A172 (cell line): ENCODE measurements around the gene PTPN2. TPM values are rescaled to one million over a fixed set of nuclear protein-coding genes. Genes with fewer than 3 reads are reported as not detected.

ENCODE experiments used
- DNase-seq: peaks from one replicate; pipeline ENCODE4 v3.0.0-alpha.2; 2015; ENCODE audit warnings: low spot score
- total RNA-seq: library from RNA; depleted of rRNA; stranded (reverse); fragments of >200 nt; shearing (Covaris generic); gene quantifications from 2 replicates; pipeline ENCODE4 v1.2.3, GENCODE V29; 2014

PTPN2 gene
- total RNA-seq, 1 experiment from 2014 or later, result 41.1 TPM

GRCh38 chr18:12857991-12858544 is 26.0 kb downstream of the PTPN2 start:
- DNase-seq, result no peak

DNA sequence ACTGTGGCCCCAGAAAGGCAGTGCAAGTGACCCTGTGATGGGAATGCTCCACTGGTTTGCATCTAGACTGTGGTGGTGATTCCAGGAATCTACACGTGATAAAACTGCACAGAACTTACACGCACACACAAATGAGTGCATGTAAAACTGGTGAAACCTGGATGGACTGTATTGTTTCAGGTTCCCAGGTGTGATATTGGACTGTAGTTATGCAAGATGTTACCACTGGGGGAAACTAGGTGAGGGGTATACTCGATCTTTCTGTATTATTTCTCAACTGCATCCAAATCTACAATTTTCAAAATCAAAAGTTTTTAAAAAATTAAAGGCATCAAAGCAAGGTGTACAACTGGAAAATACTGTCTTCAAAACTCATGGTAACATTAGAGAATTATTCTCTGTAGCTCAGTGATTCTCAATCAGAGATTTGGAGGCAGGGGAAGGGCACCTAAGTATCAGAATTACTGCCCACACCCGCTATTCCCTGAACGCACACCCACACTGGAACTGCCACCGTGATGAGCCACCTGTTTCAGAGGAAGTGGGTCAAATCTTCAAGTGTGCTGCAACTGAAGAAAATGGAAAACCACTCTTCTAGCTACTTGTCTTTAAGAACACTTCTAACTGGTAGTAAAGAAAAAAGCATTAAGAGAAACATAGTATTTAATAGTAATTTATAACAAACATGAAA is 26.7 kb downstream of the PTPN2 start:
- DNase-seq, result no peak

GRCh38 chr18:12855916-12856315 is 28.1 kb downstream of the PTPN2 start:
- no peak for DNase-seq

DNA sequence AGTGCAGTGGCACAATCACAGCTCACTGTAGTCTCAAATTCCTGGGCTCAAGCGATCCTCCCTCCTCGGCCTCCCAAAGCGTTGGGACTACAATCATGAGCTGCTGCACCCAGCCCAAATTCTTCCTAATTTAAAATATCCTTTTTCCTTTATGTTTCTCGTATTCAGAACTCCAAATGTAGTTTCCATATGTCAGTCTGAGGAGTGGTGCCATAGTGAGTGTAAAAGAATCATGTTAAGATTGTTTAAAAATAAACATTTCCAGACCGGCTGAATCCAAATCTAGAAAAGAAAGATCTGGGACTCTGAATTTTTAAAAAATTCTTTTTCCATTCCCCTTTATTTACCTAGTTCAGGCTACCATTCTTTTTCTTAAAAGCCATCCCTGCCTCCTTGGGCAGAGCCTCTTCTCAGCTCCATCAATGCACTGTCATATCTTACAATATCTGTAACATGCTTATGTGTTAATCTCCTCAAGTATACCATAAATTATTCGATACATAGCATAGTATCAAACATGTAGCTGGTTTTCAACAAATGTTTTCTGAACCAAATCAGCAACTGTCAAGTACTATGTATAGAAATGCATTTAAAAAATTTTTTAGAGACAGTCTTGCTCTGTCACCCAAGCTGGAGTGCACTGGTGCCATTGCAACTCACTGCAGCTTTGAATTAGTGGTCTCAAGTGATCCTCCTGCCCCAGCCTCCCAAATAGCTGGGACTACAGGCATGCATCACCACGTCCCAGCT is 31.3 kb downstream of the PTPN2 start:
- no peak for DNase-seq

DNA sequence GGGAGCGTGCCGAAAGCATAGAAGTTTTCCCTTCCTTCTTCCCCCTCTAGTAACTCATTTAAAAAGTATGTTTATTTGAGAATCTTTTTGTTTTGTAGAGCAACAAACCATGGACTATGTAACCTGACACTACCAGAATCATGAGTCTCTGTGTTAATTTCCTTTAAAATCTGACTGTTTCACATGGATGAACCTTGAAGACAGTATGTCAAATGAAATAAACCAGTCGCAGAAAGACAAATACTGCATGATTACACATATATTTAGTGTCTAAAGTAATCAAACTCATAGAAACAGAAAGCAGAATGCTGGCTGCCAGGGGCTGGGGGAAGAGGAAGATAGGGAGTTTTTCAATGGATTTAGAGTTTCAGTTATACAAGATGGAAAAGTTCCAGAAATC is 32.3 kb downstream of the PTPN2 start:
- no peak for DNase-seq

DNA sequence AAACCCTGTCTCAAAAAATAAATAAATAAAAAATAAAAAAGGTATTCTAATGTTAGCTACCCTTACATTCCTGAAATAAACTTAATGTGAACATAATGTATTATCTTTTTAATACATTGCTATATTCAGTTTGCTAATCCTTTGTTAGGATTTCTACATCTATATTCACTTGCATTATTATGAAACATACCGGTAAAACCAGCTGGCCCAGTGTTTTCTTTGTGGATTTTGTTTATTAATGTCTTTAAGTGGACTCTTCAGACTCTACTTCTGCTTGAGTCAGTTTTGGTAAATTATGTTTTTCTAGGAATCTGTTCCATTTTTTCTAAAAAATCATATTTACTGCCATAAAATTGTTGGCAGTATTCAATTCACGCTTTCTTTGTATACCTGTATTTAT is 34.5 kb downstream of the PTPN2 start:
- no peak for DNase-seq

DNA sequence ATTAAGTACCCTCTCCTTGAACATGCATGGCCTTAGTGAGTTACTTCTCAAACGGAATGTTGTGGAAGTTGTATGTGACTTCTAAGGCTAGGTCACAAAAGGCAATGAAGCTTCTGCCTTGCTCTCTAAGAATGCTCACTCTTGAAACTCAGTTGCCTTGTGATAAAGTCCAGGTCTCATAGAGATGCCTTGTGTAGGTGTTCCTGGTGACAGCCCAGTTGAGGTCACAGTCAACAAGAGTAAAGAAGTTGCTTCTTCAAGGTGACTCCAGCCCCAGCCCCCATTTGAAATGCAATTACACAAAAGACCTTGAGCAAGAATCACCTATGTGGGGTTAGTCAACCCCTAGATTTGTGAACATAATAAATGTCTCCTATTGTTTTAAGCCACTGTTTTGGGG is 35.6 kb downstream of the PTPN2 start:
- DNase-seq, result no peak

DNA sequence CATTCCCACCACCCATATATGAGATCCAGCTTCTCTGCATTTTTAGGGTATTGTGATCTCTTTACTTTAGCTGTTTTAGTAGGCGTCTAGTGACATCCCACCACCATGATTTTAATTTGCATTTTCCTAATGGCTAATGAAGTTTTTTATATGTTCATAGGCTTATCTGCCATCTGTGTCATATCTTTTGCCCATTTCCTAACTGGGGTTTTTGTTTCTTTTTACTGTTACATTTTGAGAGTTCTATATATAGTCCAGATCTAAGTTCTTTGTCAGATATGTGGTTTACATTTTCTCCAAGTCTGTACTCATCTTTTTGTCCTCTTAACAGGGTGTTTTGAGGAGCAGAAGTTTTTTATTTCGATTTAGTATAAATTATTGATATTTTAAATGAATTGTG is 39.6 kb downstream of the PTPN2 start:
- DNase-seq, result no peak

GRCh38 chr18:12843420-12844350 is 40.4 kb downstream of the PTPN2 start:
- DNase-seq, result no peak

GRCh38 chr18:12842459-12843380 is 41.3 kb downstream of the PTPN2 start:
- no peak for DNase-seq

- no peak for DNase-seq
Measured at GRCh38 chr18:12841070-12841469, 43.0 kb downstream of the PTPN2 start.

- no peak for DNase-seq
Measured at GRCh38 chr18:12840382-12840781, 43.7 kb downstream of the PTPN2 start.

- DNase-seq, result no peak
Measured at GRCh38 chr18:12839526-12840196, 44.4 kb downstream of the PTPN2 start.

- DNase-seq, result no peak
Measured at GRCh38 chr18:12839057-12839525, 44.9 kb downstream of the PTPN2 start.

DNA sequence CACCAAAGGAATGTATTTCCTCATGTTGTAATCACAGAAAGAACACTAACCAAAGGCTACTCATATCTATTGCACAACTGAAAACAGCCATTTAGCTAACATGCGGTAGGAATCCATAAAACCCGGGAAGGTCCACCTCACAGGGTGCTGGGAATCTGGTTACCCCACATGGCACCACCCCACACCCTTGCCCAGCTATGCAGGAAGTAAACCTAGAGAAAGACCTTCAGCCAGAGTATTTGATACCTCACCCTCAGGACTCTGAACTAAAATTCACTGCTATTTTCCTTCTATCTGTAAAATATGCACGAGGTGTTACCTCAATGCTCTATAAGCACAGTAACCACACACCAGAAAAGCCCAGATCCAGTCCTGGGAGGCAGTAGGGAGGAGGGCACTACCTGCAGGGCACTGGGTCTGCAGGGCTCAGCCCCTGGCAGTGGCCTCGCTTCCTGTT is 45.8 kb downstream of the PTPN2 start:
- peak; percentile 80 for DNase-seq

DNA sequence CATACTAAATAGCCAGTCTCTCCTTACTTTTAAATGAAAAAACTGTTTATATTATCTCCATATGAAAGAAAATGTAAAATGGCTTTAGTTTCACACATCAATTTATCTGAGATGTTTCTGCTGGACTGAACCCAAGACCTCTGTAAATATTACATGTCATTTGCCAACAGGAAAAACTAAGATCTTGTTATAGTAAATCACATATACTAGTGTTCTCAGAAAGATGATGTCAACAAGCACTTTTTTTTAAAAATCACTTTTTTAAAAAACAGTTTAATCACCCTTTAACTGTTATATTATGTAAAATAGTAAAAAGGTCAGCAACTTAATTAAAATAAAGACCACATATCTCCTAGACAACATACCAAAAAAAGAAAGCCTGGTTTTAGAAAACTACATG is 46.3 kb downstream of the PTPN2 start:
- DNase-seq, result no peak

DNA sequence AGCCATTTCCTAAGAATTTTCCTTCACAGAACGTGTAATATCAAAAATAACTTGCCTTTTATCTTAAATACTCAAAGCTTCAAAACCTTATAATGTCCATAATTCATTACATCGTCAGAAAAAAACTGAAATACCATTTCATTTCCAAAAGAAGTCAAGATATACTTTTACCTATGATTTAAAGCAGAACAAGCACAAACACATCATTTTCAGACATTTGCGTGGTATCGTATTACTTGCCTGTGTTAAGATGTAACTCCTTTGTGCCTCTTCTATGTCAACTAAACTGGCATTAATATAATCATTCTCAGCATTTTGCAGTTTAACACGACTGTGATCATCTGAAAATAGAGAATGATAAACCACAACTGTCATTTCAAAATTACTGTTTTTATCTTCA is 47.5 kb downstream of the PTPN2 start:
- DNase-seq, result no peak

DNA sequence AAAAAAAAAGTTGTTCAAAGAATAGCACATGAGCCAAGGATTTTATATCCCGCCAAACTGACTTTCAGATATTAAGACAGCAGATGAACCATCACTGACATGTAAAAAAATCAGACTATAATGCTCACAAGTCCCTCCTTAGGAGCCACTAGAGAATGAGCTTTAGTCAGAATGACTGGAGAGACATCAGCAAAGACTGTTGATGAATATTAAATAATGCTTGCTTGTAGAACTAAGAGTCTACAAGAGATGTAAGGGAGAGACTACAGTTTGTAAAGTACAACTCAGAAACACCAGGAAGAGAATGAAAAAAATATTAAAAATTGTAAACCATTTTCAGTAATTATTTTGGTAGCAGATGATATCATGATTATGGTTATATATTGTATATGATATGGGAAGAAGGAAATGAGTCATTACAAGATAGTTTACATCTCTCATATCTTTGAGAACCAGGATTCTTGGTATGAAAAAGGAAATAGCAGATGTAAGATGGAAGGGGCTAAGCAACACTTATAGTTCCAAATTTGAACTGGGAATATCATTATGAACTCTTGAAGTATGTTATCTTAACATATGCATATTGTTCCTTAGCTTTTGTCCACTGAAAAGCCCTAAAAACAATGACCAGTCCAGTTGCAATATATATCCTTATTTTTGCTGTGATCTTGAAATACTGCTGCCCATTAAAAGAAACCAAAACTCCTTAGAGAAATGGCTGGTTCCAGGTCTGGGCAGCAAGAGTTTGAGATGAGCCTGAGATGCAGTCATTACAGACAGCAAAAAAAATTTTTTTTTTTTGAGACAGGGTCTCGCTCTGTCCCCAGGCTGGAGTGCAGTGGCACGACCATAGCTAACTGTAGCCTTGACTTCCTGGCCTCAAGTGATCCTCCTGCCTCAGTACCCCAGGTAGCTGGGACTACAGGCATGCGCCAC is 55.7 kb downstream of the PTPN2 start:
- DNase-seq, result no peak

GRCh38 chr18:12827588-12827987 is 56.4 kb downstream of the PTPN2 start:
- DNase-seq, result no peak
